ENCODE results near the gene CPAMD8. TPM values are rescaled to one million over a fixed set of nuclear protein-coding genes. Genes with fewer than 3 reads are reported as not detected.
"Not testable (repeated sequence)": the region's sequence is repeated elsewhere in the genome, so short reads cannot be mapped to it uniquely, and the experiment has no call there.

Gene CPAMD8
- total and polyA plus RNA-seq, 2 donors (not counting 3 experiments of a cell fraction or from before 2014, with no cell fraction given), result 2.2 to 3.9 TPM

DNA sequence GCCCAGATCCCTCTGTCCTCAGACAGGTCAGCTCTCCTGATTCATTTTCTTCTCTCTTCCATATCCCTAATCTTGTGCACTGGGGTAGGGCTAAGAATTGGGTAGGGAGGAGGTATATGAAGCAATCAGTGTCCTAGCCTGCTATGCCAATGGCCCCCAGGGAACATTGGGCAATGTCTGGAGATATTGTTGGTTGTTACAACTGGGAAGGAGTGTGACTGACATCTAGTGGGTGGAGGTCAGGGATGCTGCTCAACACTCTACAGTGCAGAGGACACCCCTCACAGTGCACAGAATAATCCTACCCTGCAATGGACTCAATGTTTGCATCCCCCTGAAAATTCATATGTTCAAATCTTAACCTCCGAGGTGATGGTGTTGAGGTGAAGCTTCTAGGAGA is 57.5 kb downstream of the CPAMD8 start:
- no peaks in the 10 kb centered on the region for H3K36me3 ChIP-seq (ENCODE audit: control insufficient read depth in 2 of 2, extremely low read depth in 1 of 2, insufficient read depth in 2 of 2, low read length in 2 of 2)
- no peaks in the 10 kb centered on the region for H3K4me1 ChIP-seq (ENCODE audit: control insufficient read depth, extremely low read depth, insufficient read depth, low read length)
- intact Hi-C loops (cut with micrococcal nuclease), result no loop called here
- H3K9me3 ChIP-seq (replicated peaks; ENCODE audit: control insufficient read depth, insufficient read depth, low read length), result peaks cover 3% of the 10 kb centered on the region
- no peaks in the 10 kb centered on the region for H4K20me1 ChIP-seq (replicated peaks; ENCODE audit: control insufficient read depth, extremely low read depth, insufficient read depth, low read length)
- no peaks in the 10 kb centered on the region for H3K27me3 ChIP-seq (ENCODE audit: control insufficient read depth in 2 of 2, insufficient read depth in 2 of 2, low read length in 2 of 2)
- H3K4me2 ChIP-seq (ENCODE audit: insufficient read depth, low read length), result no peak overlapping the region
- no TSS peak for BruUV-seq (replicated peaks)
- H3K9me1 ChIP-seq (replicated peaks; ENCODE audit: control insufficient read depth, extremely low read depth, insufficient read depth, low read length), result no peaks in the 10 kb centered on the region
- H3K79me2 ChIP-seq (ENCODE audit: control insufficient read depth, insufficient read depth, low read length), result no peaks in the 10 kb centered on the region
- DNase-seq (ENCODE audit: low read depth, low spot score) (no peak), FAIRE-seq (no peak)
- H3K27ac ChIP-seq (ENCODE audit: insufficient read depth, low read depth, low read length), result no peak overlapping the region
- ChIA-PET POLR2A (no interaction called here), CTCF (interaction anchor here (0.7 kb wide), 1 partner anchor 19 kb away, joined by 3 read pairs; no protein-coding TSS in a partner anchor)
- dilution Hi-C loops (cut with MboI; ENCODE audit: extremely low pct_ligation_motif_present, low sequenced_read_pairs), result no loop called here
- H2AFZ ChIP-seq (ENCODE audit: low read depth, low read length), result no peak overlapping the region
- H3K9ac ChIP-seq (replicated peaks; ENCODE audit: extremely low read depth, insufficient read depth, low read length), result no peak overlapping the region
- H3K4me3 ChIP-seq (replicated peaks in 1 of 3; ENCODE audit: insufficient read depth in 1 of 3, low read depth in 1 of 3, low read length in 3 of 3), result no peak overlapping the region
- TF ChIP-seq EZH2 (IDR thresholded peaks at IDR 0.05; ENCODE audit: borderline replicate concordance, low read depth, low read length, severe bottlenecking), result no peak
- TF ChIP-seq MYC (IDR thresholded peaks at IDR 0.05; ENCODE audit: low read depth, low read length), result no peak
- no peak for TF ChIP-seq JUN (IDR thresholded peaks at IDR 0.05; ENCODE audit: borderline replicate concordance, insufficient read depth, insufficient read length, low read depth)
- TF ChIP-seq, protein P1, sequence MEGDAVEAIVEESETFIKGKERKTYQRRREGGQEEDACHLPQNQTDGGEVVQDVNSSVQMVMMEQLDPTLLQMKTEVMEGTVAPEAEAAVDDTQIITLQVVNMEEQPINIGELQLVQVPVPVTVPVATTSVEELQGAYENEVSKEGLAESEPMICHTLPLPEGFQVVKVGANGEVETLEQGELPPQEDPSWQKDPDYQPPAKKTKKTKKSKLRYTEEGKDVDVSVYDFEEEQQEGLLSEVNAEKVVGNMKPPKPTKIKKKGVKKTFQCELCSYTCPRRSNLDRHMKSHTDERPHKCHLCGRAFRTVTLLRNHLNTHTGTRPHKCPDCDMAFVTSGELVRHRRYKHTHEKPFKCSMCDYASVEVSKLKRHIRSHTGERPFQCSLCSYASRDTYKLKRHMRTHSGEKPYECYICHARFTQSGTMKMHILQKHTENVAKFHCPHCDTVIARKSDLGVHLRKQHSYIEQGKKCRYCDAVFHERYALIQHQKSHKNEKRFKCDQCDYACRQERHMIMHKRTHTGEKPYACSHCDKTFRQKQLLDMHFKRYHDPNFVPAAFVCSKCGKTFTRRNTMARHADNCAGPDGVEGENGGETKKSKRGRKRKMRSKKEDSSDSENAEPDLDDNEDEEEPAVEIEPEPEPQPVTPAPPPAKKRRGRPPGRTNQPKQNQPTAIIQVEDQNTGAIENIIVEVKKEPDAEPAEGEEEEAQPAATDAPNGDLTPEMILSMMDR (IDR thresholded peaks at IDR 0.05; ENCODE audit: extremely low read depth in 1 of 2, insufficient read depth in 1 of 2, low read depth in 1 of 2, low read length in 2 of 2), result no peak
- no peak for TF ChIP-seq POLR2AphosphoS5 (IDR thresholded peaks at IDR 0.05; ENCODE audit: insufficient read depth, low read depth, low read length)
- TF ChIP-seq FOS (IDR thresholded peaks at IDR 0.05; ENCODE audit: borderline replicate concordance, insufficient read depth, low read length), result no peak
- TF ChIP-seq GATA2 (IDR thresholded peaks at IDR 0.05; ENCODE audit: insufficient read depth, insufficient read length, low read depth, low read length), result no peak
- no peak for TF ChIP-seq POLR2A (IDR thresholded peaks at IDR 0.05; ENCODE audit: low read depth, low read length)
- TF ChIP-seq, protein P2, sequence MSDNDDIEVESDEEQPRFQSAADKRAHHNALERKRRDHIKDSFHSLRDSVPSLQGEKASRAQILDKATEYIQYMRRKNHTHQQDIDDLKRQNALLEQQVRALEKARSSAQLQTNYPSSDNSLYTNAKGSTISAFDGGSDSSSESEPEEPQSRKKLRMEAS (IDR thresholded peaks at IDR 0.05; ENCODE audit: insufficient read depth, insufficient read length), result no peak

GRCh38 chr19:16960996-16961822 is 65.4 kb downstream of the CPAMD8 start:
- CTCF ChIA-PET; H3K4me1 ChIP-seq (ENCODE audit: control insufficient read depth, extremely low read depth, insufficient read depth, low read length); H3K79me2 ChIP-seq (ENCODE audit: control insufficient read depth, insufficient read depth, low read length); H4K20me1 ChIP-seq (replicated peaks; ENCODE audit: control insufficient read depth, extremely low read depth, insufficient read depth, low read length); BruUV-seq (replicated peaks); H3K27me3 ChIP-seq (ENCODE audit: control insufficient read depth in 2 of 2, insufficient read depth in 2 of 2, low read length in 2 of 2); H3K36me3 ChIP-seq (ENCODE audit: control insufficient read depth in 2 of 2, extremely low read depth in 1 of 2, insufficient read depth in 2 of 2, low read length in 2 of 2); FAIRE-seq; dilution Hi-C loops (cut with MboI; ENCODE audit: extremely low pct_ligation_motif_present, low sequenced_read_pairs); H3K9me3 ChIP-seq (replicated peaks; ENCODE audit: control insufficient read depth, insufficient read depth, low read length); H3K4me3 ChIP-seq (replicated peaks in 1 of 3; ENCODE audit: insufficient read depth in 1 of 3, low read depth in 1 of 3, low read length in 3 of 3); DNase-seq (ENCODE audit: low read depth, low spot score); H3K9ac ChIP-seq (replicated peaks; ENCODE audit: extremely low read depth, insufficient read depth, low read length); H3K9me1 ChIP-seq (replicated peaks; ENCODE audit: control insufficient read depth, extremely low read depth, insufficient read depth, low read length); H3K27ac ChIP-seq (ENCODE audit: insufficient read depth, low read depth, low read length); H3K4me2 ChIP-seq (ENCODE audit: insufficient read depth, low read length); intact Hi-C loops (cut with micrococcal nuclease); H2AFZ ChIP-seq (ENCODE audit: low read depth, low read length); POLR2A ChIA-PET: not testable (repeated sequence)

All from endothelial cell of umbilical vein (primary cell).